NCI-H2107 (cell line): Measurements from ENCODE around the gene COX7B.
"Not testable (repeated sequence)": the region's sequence is repeated elsewhere in the genome, so short reads cannot be mapped to it uniquely, and the experiment has no call there.

Experiments
- DNase-seq: peaks from one replicate; lab custom pipeline; 2025; lab: John Stamatoyannopoulos, UW

COX7B gene

GRCh38 chrX:77899081-77899828 lies at the start of gene COX7B:
TSS of gene COX7B (plus strand) at chrX:77899468. CDS start at chrX:77899554, 86 bp downstream.
- peak; percentile 90 for DNase-seq

- no peak for DNase-seq
Observed at GRCh38 chrX:77875372-77875771, 23.9 kb upstream of the COX7B start.

- DNase-seq = not testable (repeated sequence)
Observed at GRCh38 chrX:77881418-77881817, 17.9 kb upstream of the COX7B start.

- DNase-seq = no peak
Observed at GRCh38 chrX:77892887-77893286, 6.4 kb upstream of the COX7B start.

- DNase-seq = no peak
Observed at GRCh38 chrX:77893713-77894112, 5.6 kb upstream of the COX7B start.

- DNase-seq = peak; percentile 98
Observed at GRCh38 chrX:77894921-77895886, 4.1 kb upstream of the COX7B start, which contains the start of gene MAGT1. TSS of gene MAGT1 (minus strand) at chrX:77895435. CDS start at chrX:77895410, 25 bp downstream.

GRCh38 chrX:77900688-77901087 lies 1.4 kb downstream of the COX7B start:
- DNase-seq = no peak

- no peak for DNase-seq
Observed at GRCh38 chrX:77901506-77901905, 2.2 kb downstream of the COX7B start.

GRCh38 chrX:77910108-77910840 lies 11.0 kb downstream of the COX7B start, which contains the start of gene ATP7A:
TSS of gene ATP7A (plus strand) at chrX:77910693. CDS start at chrX:77971642, 60,949 bp downstream.
- DNase-seq = peak; percentile 87

GRCh38 chrX:77917294-77917933 lies 18.1 kb downstream of the COX7B start:
- no peak for DNase-seq

- no peak for DNase-seq
Observed at GRCh38 chrX:77918568-77918967, 19.3 kb downstream of the COX7B start.

GRCh38 chrX:77919370-77919769 lies 20.1 kb downstream of the COX7B start:
- DNase-seq = not testable (repeated sequence)

GRCh38 chrX:77922787-77923186 lies 23.5 kb downstream of the COX7B start:
- DNase-seq = no peak

- no peak for DNase-seq
Observed at GRCh38 chrX:77924320-77924859, 25.1 kb downstream of the COX7B start.

- DNase-seq = no peak
Observed at GRCh38 chrX:77925764-77926163, 26.5 kb downstream of the COX7B start.

GRCh38 chrX:77930581-77930980 lies 31.3 kb downstream of the COX7B start:
- no peak for DNase-seq

- no peak for DNase-seq
Observed at GRCh38 chrX:77935886-77936285, 36.6 kb downstream of the COX7B start.

- DNase-seq = no peak
Observed at GRCh38 chrX:77936299-77936698, 37.0 kb downstream of the COX7B start.

GRCh38 chrX:77937291-77937690 lies 38.0 kb downstream of the COX7B start:
- DNase-seq = no peak

- no peak for DNase-seq
Observed at GRCh38 chrX:77938083-77938680, 38.9 kb downstream of the COX7B start.

- DNase-seq = not testable (repeated sequence)
Observed at GRCh38 chrX:77945031-77945430, 45.8 kb downstream of the COX7B start.
